HFF-Myc (cell line): ENCODE data around the gene SLC16A1.
"Not testable (repeated sequence)": the region's sequence is repeated elsewhere in the genome, so short reads cannot be mapped to it uniquely, and the experiment has no call there.

Source experiments
- DNase-seq: peaks from one replicate; pipeline ENCODE4 v3.0.0-alpha.2; 2011; ENCODE audit warnings: low read depth; ENCODE audit errors: extremely low read depth
- H3K4me3 ChIP-seq: replicated peaks from 2 replicates; pipeline ENCODE4 v1.5.1; 2011; ENCODE audit warnings: low read depth, mild to moderate bottlenecking, control low read depth, low read length
- TF ChIP-seq, protein P1 (sequence below): IDR thresholded peaks from 2 replicates; pipeline ENCODE4 v1.5.1; 2012; ENCODE audit warnings: mild to moderate bottlenecking, low read depth, low read length, control low read depth; ENCODE audit errors: missing control alignments

SLC16A1 gene

DNA sequence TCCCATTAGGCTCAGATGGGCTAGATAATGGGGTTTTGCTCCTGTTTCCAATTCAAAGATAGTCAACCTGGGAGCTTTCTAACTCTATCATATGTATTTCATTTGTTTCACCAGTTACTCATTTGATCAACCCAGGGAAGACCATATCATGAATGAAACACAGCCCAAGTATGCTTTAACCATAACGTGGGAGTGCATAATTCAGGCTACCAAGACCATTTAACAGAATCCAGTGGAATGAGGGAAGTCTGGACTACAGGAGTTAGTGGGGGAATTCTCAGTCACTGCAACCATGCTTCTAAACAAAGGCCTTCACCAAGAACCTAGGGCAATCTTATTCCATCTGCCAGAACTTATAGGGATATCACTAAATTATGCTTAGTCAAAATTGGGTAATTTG, 15.0 kb upstream of the SLC16A1 start:
- TF ChIP-seq, protein P1, sequence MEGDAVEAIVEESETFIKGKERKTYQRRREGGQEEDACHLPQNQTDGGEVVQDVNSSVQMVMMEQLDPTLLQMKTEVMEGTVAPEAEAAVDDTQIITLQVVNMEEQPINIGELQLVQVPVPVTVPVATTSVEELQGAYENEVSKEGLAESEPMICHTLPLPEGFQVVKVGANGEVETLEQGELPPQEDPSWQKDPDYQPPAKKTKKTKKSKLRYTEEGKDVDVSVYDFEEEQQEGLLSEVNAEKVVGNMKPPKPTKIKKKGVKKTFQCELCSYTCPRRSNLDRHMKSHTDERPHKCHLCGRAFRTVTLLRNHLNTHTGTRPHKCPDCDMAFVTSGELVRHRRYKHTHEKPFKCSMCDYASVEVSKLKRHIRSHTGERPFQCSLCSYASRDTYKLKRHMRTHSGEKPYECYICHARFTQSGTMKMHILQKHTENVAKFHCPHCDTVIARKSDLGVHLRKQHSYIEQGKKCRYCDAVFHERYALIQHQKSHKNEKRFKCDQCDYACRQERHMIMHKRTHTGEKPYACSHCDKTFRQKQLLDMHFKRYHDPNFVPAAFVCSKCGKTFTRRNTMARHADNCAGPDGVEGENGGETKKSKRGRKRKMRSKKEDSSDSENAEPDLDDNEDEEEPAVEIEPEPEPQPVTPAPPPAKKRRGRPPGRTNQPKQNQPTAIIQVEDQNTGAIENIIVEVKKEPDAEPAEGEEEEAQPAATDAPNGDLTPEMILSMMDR, result no peak
- no peak overlapping the region for H3K4me3 ChIP-seq
- no peak for DNase-seq

- TF ChIP-seq, protein P1, result no peak
- H3K4me3 ChIP-seq, result no peak overlapping the region
- DNase-seq, result no peak
Observed at GRCh38 chr1:112964347-112964746, 8.4 kb upstream of the SLC16A1 start.

DNA sequence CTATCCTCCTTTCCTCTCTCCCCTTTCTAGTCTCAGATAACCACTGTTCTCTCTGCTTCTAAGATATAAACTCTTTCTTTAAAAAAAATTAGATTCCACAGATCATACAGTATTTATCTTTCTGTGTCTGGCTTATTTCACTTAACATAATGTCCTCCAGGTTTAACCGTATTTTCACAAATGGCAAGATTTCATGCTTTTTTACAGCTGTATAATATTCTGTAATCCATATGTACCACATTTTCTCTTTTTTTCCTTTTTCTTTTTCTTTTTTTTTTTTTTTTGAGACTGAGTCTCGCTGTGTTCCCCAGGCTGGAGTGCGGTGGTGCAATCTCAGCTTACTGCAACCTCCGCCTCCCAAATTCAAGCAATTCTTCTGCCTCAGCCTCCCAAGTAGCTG, 5.1 kb upstream of the SLC16A1 start:
- DNase-seq, result no peak

DNA sequence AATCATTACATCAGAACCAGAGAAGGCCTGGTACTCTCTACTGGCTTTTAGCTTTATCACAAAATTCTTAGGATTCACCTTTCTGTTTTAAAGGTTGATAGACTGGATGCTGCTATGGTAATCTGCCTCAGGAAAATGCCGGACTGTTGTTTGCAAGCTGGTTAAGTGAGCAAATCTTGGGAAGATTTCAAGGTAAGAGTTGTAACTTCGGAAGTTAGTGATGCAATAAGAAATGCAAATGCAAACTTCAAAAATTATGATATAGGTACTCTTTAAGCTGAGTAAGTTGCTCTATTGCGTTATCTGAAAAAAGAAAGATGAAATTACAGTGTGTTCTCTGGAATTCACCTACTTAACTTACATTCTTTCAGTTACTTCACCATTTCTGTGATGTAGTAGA, 4.4 kb upstream of the SLC16A1 start:
- TF ChIP-seq, protein P1, result no peak
- no peak overlapping the region for H3K4me3 ChIP-seq
- no peak for DNase-seq

More for the DNA sequence above, 5.1 kb upstream of the SLC16A1 start:
- H3K4me3 ChIP-seq, result no peak overlapping the region
- TF ChIP-seq, protein P1, result no peak

- H3K4me3 ChIP-seq, result peak overlapping the region; percentile 97
- DNase-seq, result not testable (repeated sequence)
Observed at GRCh38 chr1:112958236-112958635, 2.2 kb upstream of the SLC16A1 start.

GRCh38 chr1:112957133-112957812, 1.3 kb upstream of the SLC16A1 start:
- H3K4me3 ChIP-seq, result peak overlapping the region; percentile 97
- TF ChIP-seq, protein P1, result no peak
- DNase-seq, result peak; percentile 79

GRCh38 chr1:112956544-112957132, 642 bp upstream of the SLC16A1 start:
- peak overlapping the region; percentile 97 for H3K4me3 ChIP-seq
- no peak for DNase-seq
- TF ChIP-seq, protein P1, result no peak
